ENCODE results near the gene LRRC10B.

The LRRC10B gene

GRCh38 chr11:61552108-61552635, 43.6 kb downstream of the LRRC10B start:
- no peak for TF ChIP-seq JUND (IDR thresholded peaks at IDR 0.05; ENCODE audit: low read depth)
- no peak for DNase-seq (ENCODE audit: low read depth in 1 of 2, low spot score in 1 of 2)
- in situ Hi-C loops (cut with HindIII; ENCODE audit: low pct_unique_long_range_greater_than_20kb, low sequenced_read_pairs), result no loop called here

DNA sequence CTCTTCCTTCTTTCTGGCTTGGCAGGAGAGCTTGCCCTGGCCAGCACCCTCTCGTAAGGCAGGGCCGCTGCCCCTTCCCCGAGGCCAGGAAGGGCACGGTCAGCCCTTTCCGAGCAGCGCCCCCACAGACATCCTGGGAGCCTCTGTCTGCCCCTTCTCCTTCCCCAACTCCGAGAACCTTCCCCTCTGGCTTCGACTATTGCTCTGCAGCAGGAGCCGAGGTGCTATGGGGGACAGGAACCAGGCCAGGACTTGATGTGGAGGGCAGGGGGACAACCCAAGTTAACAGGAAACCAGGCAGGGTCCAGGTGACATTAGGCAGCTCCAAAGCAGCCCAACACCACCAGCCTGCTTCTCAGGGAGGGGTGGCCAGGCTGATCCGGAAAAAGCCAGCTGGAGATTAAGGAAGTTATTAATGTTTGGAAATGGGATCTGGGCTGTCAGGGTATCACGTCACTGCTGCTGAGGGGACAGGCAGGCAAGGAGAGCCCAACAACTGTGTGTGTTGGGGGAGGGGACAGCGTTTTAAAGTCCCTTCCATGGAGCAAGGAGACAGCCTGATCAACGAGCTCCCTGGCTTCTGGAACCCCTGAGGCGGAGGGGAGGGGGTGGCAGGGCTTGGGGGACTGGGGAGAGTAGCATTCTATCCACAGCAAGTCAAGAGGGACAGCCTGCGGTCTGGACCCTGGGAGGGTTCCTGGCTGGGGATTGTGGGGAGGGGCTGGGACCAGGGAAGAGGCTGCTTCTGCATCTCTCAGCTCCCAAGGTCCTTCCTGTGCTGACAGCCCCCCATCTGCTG, 45.0 kb downstream of the LRRC10B start:
- in situ Hi-C loops (cut with HindIII; ENCODE audit: low pct_unique_long_range_greater_than_20kb, low sequenced_read_pairs), result no loop called here
- DNase-seq (ENCODE audit: low read depth in 1 of 2, low spot score in 1 of 2), result no peak
- no peak for TF ChIP-seq JUND (IDR thresholded peaks at IDR 0.05; ENCODE audit: low read depth)

- in situ Hi-C loops (cut with HindIII; ENCODE audit: low pct_unique_long_range_greater_than_20kb, low sequenced_read_pairs), result no loop called here
- DNase-seq (ENCODE audit: low read depth in 1 of 2, low spot score in 1 of 2), result no peak
- TF ChIP-seq JUND (IDR thresholded peaks at IDR 0.05; ENCODE audit: low read depth), result no peak
Measured at GRCh38 chr11:61554172-61554988, 45.8 kb downstream of the LRRC10B start.

- no peak for DNase-seq (ENCODE audit: low read depth in 1 of 2, low spot score in 1 of 2)
- no peak for TF ChIP-seq JUND (IDR thresholded peaks at IDR 0.05; ENCODE audit: low read depth)
- in situ Hi-C loops (cut with HindIII; ENCODE audit: low pct_unique_long_range_greater_than_20kb, low sequenced_read_pairs), result no loop called here
Measured at GRCh38 chr11:61555051-61555969, 46.8 kb downstream of the LRRC10B start.

GRCh38 chr11:61555978-61556377, 47.4 kb downstream of the LRRC10B start:
- no peak for TF ChIP-seq JUND (IDR thresholded peaks at IDR 0.05; ENCODE audit: low read depth)
- in situ Hi-C loops (cut with HindIII; ENCODE audit: low pct_unique_long_range_greater_than_20kb, low sequenced_read_pairs), result no loop called here
- no peak for DNase-seq (ENCODE audit: low read depth in 1 of 2, low spot score in 1 of 2)

DNA sequence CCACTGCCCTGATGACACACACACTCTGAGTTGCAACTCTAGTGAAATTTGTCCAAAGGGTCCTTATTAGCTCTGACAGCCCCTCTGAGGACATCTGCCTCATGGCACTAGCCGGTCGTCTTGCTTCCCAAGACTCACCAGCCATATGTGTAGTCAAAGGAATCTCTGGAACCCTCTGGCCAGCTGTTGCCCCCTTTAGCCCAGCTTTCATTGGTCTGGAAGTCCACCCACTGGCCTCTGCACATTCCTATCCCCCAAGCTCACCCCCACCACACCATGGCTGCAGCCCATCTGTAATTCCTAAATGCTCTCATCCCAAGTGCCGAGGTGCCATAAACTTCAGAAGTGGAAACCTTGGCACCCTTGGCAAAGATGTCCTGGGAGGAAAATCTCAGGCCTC, 48.1 kb downstream of the LRRC10B start:
- DNase-seq (ENCODE audit: low read depth in 1 of 2, low spot score in 1 of 2), result no peak
- in situ Hi-C loops (cut with HindIII; ENCODE audit: low pct_unique_long_range_greater_than_20kb, low sequenced_read_pairs), result no loop called here
- no peak for TF ChIP-seq JUND (IDR thresholded peaks at IDR 0.05; ENCODE audit: low read depth)
